ENCODE measurements around the gene AKT2. TPM values are rescaled to one million over a fixed set of nuclear protein-coding genes. Genes with fewer than 3 reads are reported as not detected.

AKT2 gene
- total and polyA plus RNA-seq, 12 donors: 49.2 to 195 (median 113) TPM

GRCh38 chr19:40242480-40242879, 42.7 kb downstream of the AKT2 start:
- Histone ChIP-seq H3K9me3 (replicated peaks in 1 of 3) (no peaks in the 10 kb centered on the region), H3K27ac (peak overlapping the region; percentile 49 to 98 (median 75)), H3K27me3 (no peaks in the 10 kb centered on the region), H3K36me3 (replicated peaks in 1 of 2) (peaks cover 0 to 42% of the 10 kb centered on the region in 2 donors), H3K4me1 (replicated peaks in 1 of 2) (peaks cover 16 to 24% of the 10 kb centered on the region in 2 donors), H3K4me3 (no peak overlapping the region)
- intact Hi-C loops (cut with DNase I): no loop called here
- WGBS, 4 donors: 52 to 71% (median 59%) methylated on average over 8 to 12 of the region's 12 CpGs
- peak in 2 of 7 donors; percentile 43 to 56 for DNase-seq
- TF ChIP-seq POLR2A (IDR thresholded peaks at IDR 0.05) (no peak), CTCF (IDR thresholded peaks at IDR 0.05) (no peak)

GRCh38 chr19:40241809-40242384, 43.2 kb downstream of the AKT2 start:
- Histone ChIP-seq H3K4me1 (replicated peaks in 1 of 2) (peaks cover 16 to 24% of the 10 kb centered on the region in 2 donors), H3K27ac (peak overlapping the region; percentile 49 to 98 (median 75)), H3K36me3 (replicated peaks in 1 of 2) (peaks cover 0 to 47% of the 10 kb centered on the region in 2 donors), H3K4me3 (no peak overlapping the region), H3K9me3 (replicated peaks in 1 of 3) (no peaks in the 10 kb centered on the region), H3K27me3 (no peaks in the 10 kb centered on the region)
- 32 to 46% (median 33%) methylated on average over 18 to 21 of the region's 21 CpGs for WGBS, 4 donors
- no peak for TF ChIP-seq CTCF (IDR thresholded peaks at IDR 0.05)
- peak in 1 of 2 donors; percentile 39 for TF ChIP-seq POLR2A (IDR thresholded peaks at IDR 0.05)
- DNase-seq: peak; percentile 77 to 94 (median 91)
- intact Hi-C loops (cut with DNase I): no loop called here

GRCh38 chr19:40241125-40241808, 43.9 kb downstream of the AKT2 start:
- DNase-seq: no peak
- Histone ChIP-seq H3K36me3 (replicated peaks in 1 of 2) (peaks cover 0 to 54% of the 10 kb centered on the region in 2 donors), H3K27me3 (no peaks in the 10 kb centered on the region), H3K4me1 (replicated peaks in 1 of 2) (peaks cover 16 to 24% of the 10 kb centered on the region in 2 donors), H3K4me3 (no peak overlapping the region), H3K27ac (peak overlapping the region; percentile 27 to 98 (median 54)), H3K9me3 (replicated peaks in 1 of 3) (no peaks in the 10 kb centered on the region)
- intact Hi-C loops (cut with DNase I): no loop called here
- TF ChIP-seq CTCF (IDR thresholded peaks at IDR 0.05) (no peak), POLR2A (IDR thresholded peaks at IDR 0.05) (no peak)
- 83 to 87% (median 84%) methylated on average over 12 of the region's 12 CpGs for WGBS, 4 donors

GRCh38 chr19:40240332-40240731, 44.8 kb downstream of the AKT2 start:
- WGBS, 4 donors: 90 to 100% (median 94%) methylated on average over 4 to 6 of the region's 6 CpGs
- Histone ChIP-seq H3K27me3 (no peaks in the 10 kb centered on the region), H3K4me3 (no peak overlapping the region), H3K4me1 (replicated peaks in 1 of 2) (peaks cover 16 to 23% of the 10 kb centered on the region in 2 donors), H3K9me3 (replicated peaks in 1 of 3) (no peaks in the 10 kb centered on the region), H3K27ac (no peak overlapping the region), H3K36me3 (replicated peaks in 1 of 2) (peaks cover 0 to 63% of the 10 kb centered on the region in 2 donors)
- TF ChIP-seq CTCF (IDR thresholded peaks at IDR 0.05) (no peak), POLR2A (IDR thresholded peaks at IDR 0.05) (no peak)
- DNase-seq: no peak
- intact Hi-C loops (cut with DNase I): no loop called here

All from adrenal gland (tissue), 12 donors.